Measurements from ENCODE around the gene PDK3.

The PDK3 gene

GRCh38 chrX:24483596-24483995, 18.5 kb downstream of the PDK3 start:
- DNase-seq: no peak

GRCh38 chrX:24485323-24485722, 20.2 kb downstream of the PDK3 start:
- DNase-seq: no peak

GRCh38 chrX:24485976-24486680, 21.0 kb downstream of the PDK3 start:
- no peak for DNase-seq

DNA sequence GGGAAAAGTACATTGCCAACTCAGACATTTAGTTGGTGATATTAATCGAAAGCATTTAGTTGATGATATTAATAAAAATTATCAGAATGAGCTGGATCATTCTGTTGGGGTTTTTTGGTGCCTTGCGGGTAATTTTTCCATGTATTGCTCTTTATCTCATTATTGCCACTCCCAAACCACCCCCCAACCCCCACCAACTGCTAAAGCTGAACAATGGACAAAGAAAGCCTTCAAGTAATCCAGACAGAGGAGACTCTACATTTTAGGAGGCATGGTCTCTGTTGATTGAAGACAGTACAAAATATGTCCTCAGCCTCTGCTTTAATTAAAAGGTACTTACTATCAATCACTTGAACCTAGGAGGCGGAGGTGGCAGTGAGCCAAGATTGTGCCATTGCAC, 22.5 kb downstream of the PDK3 start:
- no peak for DNase-seq

- DNase-seq: no peak
These were observed 26.7 kb downstream of the PDK3 start for GRCh38 chrX:24491741-24492140.

- DNase-seq: no peak
These were observed 28.9 kb downstream of the PDK3 start for GRCh38 chrX:24493740-24494581.

- no peak for DNase-seq
These were observed 29.6 kb downstream of the PDK3 start for GRCh38 chrX:24494647-24495075.

DNA sequence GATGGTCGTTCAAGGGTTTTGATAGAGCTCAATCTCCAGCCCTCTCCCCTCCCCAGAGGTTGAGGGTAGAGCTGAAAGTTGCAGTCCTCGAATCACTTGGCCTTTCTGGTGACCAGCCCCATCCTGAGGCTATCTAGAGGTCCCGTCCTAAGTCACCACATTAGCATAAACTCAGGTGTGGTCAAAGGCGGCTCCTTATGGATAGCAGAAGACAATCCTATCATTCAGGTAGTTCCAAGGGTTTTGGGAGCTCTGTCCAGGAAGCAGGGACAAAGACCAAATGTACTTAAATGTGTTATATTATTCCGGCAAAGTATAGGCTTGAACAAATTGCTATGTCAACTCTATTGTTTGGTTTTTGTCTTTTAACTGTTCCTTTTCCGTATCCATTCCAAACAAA, 30.6 kb downstream of the PDK3 start:
- no peak for DNase-seq

- no peak for DNase-seq
These were observed 33.1 kb downstream of the PDK3 start for GRCh38 chrX:24498181-24498580.

- DNase-seq: no peak
These were observed 33.9 kb downstream of the PDK3 start for GRCh38 chrX:24498975-24499374.

DNA sequence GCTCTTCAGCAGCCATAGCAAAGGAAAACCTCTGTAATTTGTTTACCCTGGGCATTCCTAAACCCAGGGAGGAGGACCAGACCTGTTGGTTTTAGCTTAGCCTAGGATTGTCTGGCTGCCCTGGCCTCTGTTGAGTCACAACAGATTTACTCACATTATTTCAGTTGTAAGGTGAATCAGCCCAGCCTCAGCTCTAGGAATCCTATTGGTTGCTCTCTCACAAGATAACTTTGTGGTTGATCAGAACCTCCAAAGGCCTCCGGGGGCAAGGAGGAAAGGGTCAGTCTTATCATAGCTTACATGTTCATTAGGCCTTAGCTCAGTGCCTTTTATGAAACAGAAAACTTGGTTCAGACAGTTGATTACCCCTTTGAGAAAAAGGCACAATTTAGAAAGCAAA, 41.0 kb downstream of the PDK3 start:
- DNase-seq: no peak

GRCh38 chrX:24508375-24508774, 43.3 kb downstream of the PDK3 start:
- DNase-seq: no peak

DNA sequence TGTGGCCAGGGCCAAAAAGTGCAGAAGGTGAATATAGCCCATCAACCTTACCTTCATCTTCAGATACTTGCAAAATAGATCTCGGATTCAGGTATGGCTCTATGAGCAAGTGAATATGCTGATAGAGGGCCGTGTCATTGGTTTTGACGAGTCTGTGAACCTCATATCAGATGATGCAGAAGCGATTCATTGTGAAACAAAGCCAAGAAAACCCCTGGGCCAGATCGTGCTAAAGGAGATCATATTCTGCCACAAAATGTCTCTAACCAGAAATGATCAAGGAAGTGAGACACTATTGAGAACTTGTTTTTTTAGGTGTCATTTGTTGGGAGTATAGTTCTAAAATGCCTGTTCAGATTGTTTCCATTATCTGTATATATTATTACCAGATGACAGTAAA, 48.3 kb downstream of the PDK3 start:
- no peak for DNase-seq

DNA sequence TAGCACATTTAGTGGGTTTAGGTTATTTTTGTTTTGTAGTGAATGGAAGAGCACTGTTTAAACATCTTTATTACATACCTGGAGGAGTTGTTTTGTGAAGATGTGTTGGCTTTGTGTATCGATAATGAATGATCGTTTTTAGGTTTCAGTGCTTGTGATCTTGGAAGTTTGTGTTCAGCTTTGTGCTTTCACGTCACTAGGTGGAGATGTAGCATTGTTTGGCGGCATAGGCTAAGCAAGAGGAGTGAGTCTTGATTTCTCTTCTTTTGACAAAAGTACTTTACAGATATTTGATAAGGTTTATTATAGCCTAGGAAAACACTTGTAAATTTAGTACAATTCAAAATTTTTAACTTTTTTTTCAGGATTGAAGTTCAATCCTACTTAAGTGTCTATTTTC, 50.4 kb downstream of the PDK3 start:
- DNase-seq: no peak

DNA sequence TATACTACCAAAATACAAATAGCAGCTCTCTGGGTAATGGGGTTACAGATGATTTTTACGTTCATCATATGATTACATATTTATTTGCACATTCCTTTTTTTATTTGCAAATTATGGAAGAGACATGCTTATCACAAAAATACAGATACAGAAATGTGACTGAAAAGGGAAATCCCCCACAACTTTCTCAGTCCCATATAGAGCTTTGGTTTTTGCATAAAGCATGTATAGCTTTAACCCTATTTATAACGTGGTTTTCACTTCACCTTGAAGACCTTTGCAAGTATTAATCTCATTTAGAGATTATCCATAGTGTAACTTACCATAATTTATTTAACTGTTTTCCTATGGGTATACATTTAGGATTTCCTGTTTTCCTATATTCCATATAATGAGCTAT, 55.4 kb downstream of the PDK3 start:
- DNase-seq: no peak

DNA sequence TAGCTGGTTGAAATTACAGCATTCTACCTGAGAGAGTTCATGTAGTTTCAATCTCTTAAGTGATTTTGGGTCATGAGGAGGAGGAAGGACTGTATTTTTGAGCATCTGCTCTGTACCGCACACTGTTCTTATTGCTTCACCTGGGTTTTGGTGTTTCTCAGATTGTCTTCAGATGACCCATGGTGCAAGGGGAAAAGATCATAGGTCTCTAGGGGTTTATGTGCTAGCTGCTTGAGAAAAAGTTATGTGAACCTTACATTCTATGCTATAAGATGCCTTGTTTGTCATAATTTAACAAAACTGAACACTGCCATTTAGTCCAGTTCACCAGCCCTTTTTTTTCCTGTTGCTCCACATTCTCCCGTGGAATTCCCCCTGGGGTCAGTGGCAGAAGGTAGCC, 60.4 kb downstream of the PDK3 start:
- DNase-seq: no peak

DNA sequence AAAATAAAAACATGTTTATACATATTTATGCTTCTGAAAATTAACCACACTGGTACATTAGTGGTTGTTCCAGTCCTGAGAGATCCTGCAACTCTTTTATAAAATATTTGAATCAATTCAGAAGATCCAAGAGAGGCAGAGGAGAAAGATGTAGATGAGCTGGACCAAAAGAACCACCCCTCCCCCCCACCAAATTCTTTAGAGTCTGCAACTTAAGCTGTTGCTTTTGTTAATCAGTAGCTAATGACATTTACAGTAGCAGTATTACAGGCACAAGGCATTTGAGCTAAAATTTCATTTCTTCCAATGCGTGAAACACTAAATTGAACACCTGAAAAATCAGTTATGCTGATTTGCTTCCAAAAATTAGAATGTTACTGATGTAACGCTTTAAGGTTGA, 61.5 kb downstream of the PDK3 start:
- DNase-seq: no peak

- DNase-seq: no peak
These were observed 63.5 kb downstream of the PDK3 start for GRCh38 chrX:24528605-24529004.

DNA sequence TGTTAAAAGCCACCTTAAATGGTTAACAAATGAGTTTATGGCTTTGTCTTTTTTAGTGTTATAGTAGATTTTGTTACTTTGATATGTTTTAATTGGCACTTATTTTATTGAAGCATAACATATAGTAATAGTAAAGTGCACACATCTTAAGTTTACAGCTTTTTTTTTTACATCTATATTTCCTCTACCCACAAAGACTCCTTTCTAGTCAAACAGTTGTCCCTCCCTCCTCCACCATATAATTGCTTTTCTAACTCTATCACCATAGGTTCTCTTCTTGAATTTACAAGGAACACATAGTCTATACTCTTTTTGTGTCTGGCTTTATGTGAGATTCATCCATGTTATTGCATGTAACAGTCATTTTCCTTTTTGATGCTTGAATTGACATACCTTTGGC, 71.5 kb downstream of the PDK3 start:
- DNase-seq: no peak

DNA sequence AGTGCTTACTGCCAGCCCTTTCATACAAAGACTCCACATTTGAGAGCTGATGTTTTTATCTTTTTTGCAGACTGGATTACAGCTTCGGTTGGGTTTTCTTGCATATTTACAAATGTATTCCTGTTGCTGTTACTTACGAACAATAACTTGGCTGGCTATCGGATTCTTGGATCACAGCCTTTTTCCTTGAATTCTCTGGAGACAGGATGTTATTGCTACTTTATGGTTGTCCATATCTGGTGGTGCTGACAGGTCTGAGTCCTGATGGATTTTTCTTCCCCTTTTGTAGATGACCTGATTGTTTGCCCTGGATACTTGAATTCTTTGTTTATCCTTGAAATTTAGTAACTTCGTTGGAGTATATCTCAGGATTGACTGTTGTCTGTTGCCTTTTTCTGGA, 77.7 kb downstream of the PDK3 start:
- DNase-seq: no peak

DNA sequence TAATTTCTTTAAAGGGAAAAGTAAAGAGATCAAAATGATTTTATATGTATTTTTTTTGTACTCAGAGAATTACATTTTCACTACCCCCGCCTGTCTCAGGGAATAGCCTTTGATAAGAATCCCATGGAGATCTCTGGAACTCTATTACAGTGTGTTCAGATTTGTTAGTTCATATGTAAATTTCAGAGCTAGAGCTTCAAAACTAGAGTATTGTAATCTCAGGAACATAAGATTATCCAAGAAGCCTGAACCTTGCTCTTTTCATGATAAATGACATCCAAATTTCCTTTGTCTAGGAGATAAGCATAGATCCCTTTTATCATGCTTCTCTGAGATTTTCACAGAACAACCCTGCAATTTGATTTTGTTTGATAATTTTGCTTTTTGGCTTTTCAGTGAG, 82.9 kb downstream of the PDK3 start:
- no peak for DNase-seq

GRCh38 chrX:24550166-24550565, 85.1 kb downstream of the PDK3 start:
- DNase-seq: no peak

- DNase-seq: no peak
These were observed 87.9 kb downstream of the PDK3 start for GRCh38 chrX:24553011-24553410.

DNA sequence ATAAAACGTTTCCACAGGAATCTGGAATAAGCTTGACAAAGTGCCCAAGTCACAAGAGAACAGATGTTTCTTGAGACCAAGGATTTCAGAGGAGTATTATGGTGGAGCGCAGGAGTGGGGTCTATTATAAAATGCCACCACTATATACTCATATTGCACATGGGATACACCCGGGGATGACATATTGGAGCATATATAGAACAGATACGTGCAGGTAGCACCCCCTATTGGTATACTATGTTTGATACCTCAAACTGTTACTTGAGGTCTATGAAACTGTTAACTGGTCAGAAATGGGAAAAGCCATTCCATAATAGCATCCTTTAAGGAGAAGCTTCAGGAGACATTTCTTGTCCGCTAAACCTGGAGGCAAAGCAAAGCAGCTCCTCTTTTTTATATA, 96.0 kb downstream of the PDK3 start:
- DNase-seq: no peak
